IMR-90 (cell line): Measurements from ENCODE around the gene TEX22. TPM values are rescaled to one million over a fixed set of nuclear protein-coding genes. Genes with fewer than 3 reads are reported as not detected.

Experiments used
- ATAC-seq: fragments of 200-7000 bp; cut with Tn5 transposase; 2 replicates; pipeline ENCODE4 v1.9.1; 2020; ENCODE audit warnings: low read depth, mild to moderate bottlenecking, moderate library complexity
- BruUV-seq: library from RNA; stranded (reverse); fragments of 400-500 nt; replicated peaks from 2 replicates; lab custom pipeline; 2021; lab: Mats Ljungman, UMichigan
- CTCF ChIA-PET: fragments of 300-600 bp; formaldehyde crosslinking; extraction: SDS; loops from one replicate; lab custom pipeline; 2021; ENCODE audit warnings: antibody characterized with exemption; lab: Yijun Ruan, JAX
- POLR2A ChIA-PET: fragments of 300-600 bp; sonication (Branson Sonifier 250); formaldehyde crosslinking; loops from one replicate; lab custom pipeline; 2022; ENCODE audit warnings: antibody characterized with exemption; ENCODE audit not compliant: unreplicated experiment; lab: Charles Lee
- DNase-seq: peaks from one replicate; pipeline ENCODE4 v3.0.0; 2013
- H2AFZ ChIP-seq: replicated peaks from 2 replicates; pipeline ENCODE3; 2013; ENCODE audit warnings: low read length, mild to moderate bottlenecking; ENCODE audit not compliant: poor library complexity
- H2AK5ac ChIP-seq: 2 replicates; pipeline ENCODE4 v1.6.1; 2013; ENCODE audit warnings: low read depth, low read length, inconsistent platforms
- H2AK9ac ChIP-seq: replicated peaks from 2 replicates; pipeline ENCODE3; 2013; ENCODE audit warnings: mild to moderate bottlenecking, low read depth, low read length, moderate library complexity; ENCODE audit not compliant: poor library complexity
- H2BK120ac ChIP-seq: 2 replicates; pipeline ENCODE4 v1.6.1; 2013; ENCODE audit warnings: low read depth, low read length, inconsistent platforms
- H2BK15ac ChIP-seq: 3 replicates; pipeline ENCODE4 v1.6.1; 2013; ENCODE audit warnings: low read depth, low read length, inconsistent platforms
- H2BK20ac ChIP-seq: 2 replicates; pipeline ENCODE4 v1.6.1; 2013; ENCODE audit warnings: low read depth, mild to moderate bottlenecking, inconsistent platforms, low read length, moderate library complexity
- H2BK5ac ChIP-seq: 2 replicates; pipeline ENCODE4 v1.6.1; 2013; ENCODE audit warnings: mild to moderate bottlenecking, low read depth, low read length, inconsistent platforms; ENCODE audit not compliant: poor library complexity, severe bottlenecking
- H3K14ac ChIP-seq: replicated peaks from 2 replicates; pipeline ENCODE4 v1.6.1; 2013; ENCODE audit warnings: low read depth, low read length, inconsistent platforms
- H3K18ac ChIP-seq: 2 replicates; pipeline ENCODE4 v1.6.1; 2013; ENCODE audit warnings: low read depth, low read length, control low read depth
- H3K23ac ChIP-seq: 2 replicates; pipeline ENCODE4 v1.6.1; 2013; ENCODE audit warnings: low read depth, low read length, inconsistent platforms
- H3K27ac ChIP-seq: 2 replicates; pipeline ENCODE4 v1.5.1; 2013; ENCODE audit warnings: mild to moderate bottlenecking, control low read depth, low read length; ENCODE audit not compliant: insufficient read depth
- H3K27me3 ChIP-seq: 2 replicates; pipeline ENCODE4 v1.6.1; 2013; ENCODE audit warnings: low read length; ENCODE audit not compliant: control insufficient read depth, insufficient read depth
- H3K36me3 ChIP-seq: 2 replicates; pipeline ENCODE4 v1.6.1; 2013; ENCODE audit warnings: low read length, mixed read lengths; ENCODE audit not compliant: control insufficient read depth, insufficient read depth
- H3K4ac ChIP-seq: 2 replicates; pipeline ENCODE4 v1.6.1; 2013; ENCODE audit warnings: low read depth, low read length, inconsistent platforms
- H3K4me1 ChIP-seq: 2 replicates; pipeline ENCODE4 v1.6.1; 2013; ENCODE audit warnings: low read length, mixed read lengths; ENCODE audit not compliant: control insufficient read depth, insufficient read depth
- H3K4me2 ChIP-seq: 2 replicates; pipeline ENCODE4 v1.6.1; 2013; ENCODE audit warnings: low read depth, mild to moderate bottlenecking, control low read depth, low read length, moderate library complexity
- H3K4me3 ChIP-seq: 2 replicates; pipeline ENCODE4 v1.5.1; 2013; ENCODE audit warnings: low read depth, mild to moderate bottlenecking, control low read depth, low read length, moderate library complexity; ENCODE audit not compliant: insufficient read depth
- H3K56ac ChIP-seq: 2 replicates; pipeline ENCODE4 v1.6.1; 2013; ENCODE audit warnings: low read length, inconsistent platforms; ENCODE audit not compliant: insufficient read depth; ENCODE audit errors: extremely low read depth
- H3K79me1 ChIP-seq, 2 experiments: 2 replicates each; pipeline ENCODE4 v1.6.1; 2013; ENCODE audit warnings: low read length in 2 of 2, inconsistent platforms in 1 of 2, low read depth in 1 of 2
- H3K9ac ChIP-seq: 2 replicates; pipeline ENCODE4 v1.6.1; 2013; ENCODE audit warnings: low read depth, low read length, control low read depth
- H3K9me1 ChIP-seq: 2 replicates; pipeline ENCODE4 v1.6.1; 2013; ENCODE audit warnings: low read length, inconsistent platforms; ENCODE audit not compliant: insufficient read depth
- H3K9me3 ChIP-seq: 2 replicates; pipeline ENCODE4 v1.6.1; 2013; ENCODE audit warnings: low read length; ENCODE audit not compliant: control insufficient read depth, insufficient read depth
- H4K20me1 ChIP-seq: 2 replicates; pipeline ENCODE4 v1.6.1; 2013; ENCODE audit warnings: low read length, inconsistent platforms; ENCODE audit not compliant: insufficient read depth
- H4K5ac ChIP-seq: 2 replicates; pipeline ENCODE4 v1.6.1; 2013; ENCODE audit warnings: mild to moderate bottlenecking, low read depth, low read length, control low read depth
- H4K8ac ChIP-seq, 2 experiments: 2 replicates each; pipeline ENCODE4 v1.6.1; 2013; ENCODE audit warnings: low read depth in 2 of 2, low read length in 2 of 2, control low read depth in 1 of 2, inconsistent platforms in 1 of 2
- H4K91ac ChIP-seq: 2 replicates; pipeline ENCODE4 v1.6.1; 2013; ENCODE audit warnings: low read depth, low read length, inconsistent platforms; ENCODE audit not compliant: insufficient read depth
- FOS ChIP-seq: fragments of 150-350 bp; IDR thresholded peaks from 2 replicates; pipeline ENCODE4 v1.6.1; 2016; ENCODE audit warnings: low read depth, low read length
- MAFK ChIP-seq: IDR thresholded peaks from 2 replicates; pipeline ENCODE4 v1.6.1; 2012; ENCODE audit warnings: low read depth, low read length, improper control_type of control experiment
- MAZ ChIP-seq: IDR thresholded peaks from 2 replicates; pipeline ENCODE4 v1.6.1; 2012; ENCODE audit warnings: low read depth, mild to moderate bottlenecking, low read length, improper control_type of control experiment, moderate library complexity, borderline replicate concordance
- MXI1 ChIP-seq: IDR thresholded peaks from 2 replicates; pipeline ENCODE4 v1.6.1; 2012; ENCODE audit warnings: low read depth, mild to moderate bottlenecking, low read length, moderate library complexity, borderline replicate concordance
- WGBS, 2 experiments: methylation state at CpG; one replicate each; pipeline versions ENCODE4 v1.1.5 to v1.1.7; 2013; ENCODE audit warnings: missing lambda C conversion rate in 2 of 2; ENCODE audit not compliant: insufficient read length in 1 of 2; ENCODE audit errors: extremely low coverage in 2 of 2; 5-methylcytosine and 5-hydroxymethylcytosine counted together
- dilution Hi-C: fragments of 300-500 bp; cut with HindIII; formaldehyde crosslinking; loops from one replicate; pipeline ENCODE4 v1.14.3; 2018; ENCODE audit warnings: low sequenced_read_pairs; ENCODE audit not compliant: unreplicated experiment
- in situ Hi-C: fragments of 300-500 bp; cut with MboI; formaldehyde crosslinking; loops from 3 replicates; pipeline ENCODE4 v1.14.3; 2019; ENCODE audit warnings: low sequenced_read_pairs, inconsistent platforms, mixed read lengths
- intact Hi-C: fragments of 100-400 bp; cut with micrococcal nuclease; formaldehyde crosslinking; loops from 2 replicates; pipeline ENCODE4 v1.10.0; 2022
- polyA plus RNA-seq, 3 experiments: library from polyadenylated mRNA; depleted of rRNA; stranded (reverse); fragments of >200 nt; gene quantifications; 2 replicates each; pipeline ENCODE4 v1.2.3, GENCODE V29; 2012; ENCODE audit warnings: low replicate concordance in 1 of 3
- total RNA-seq: library from RNA; depleted of rRNA; stranded (reverse); fragments of >200 nt; gene quantifications from 2 replicates; pipeline ENCODE4 v1.2.3, GENCODE V29; 2012
- TF ChIP-seq, protein P1 (sequence below): fragments of 150-350 bp; IDR thresholded peaks from 2 replicates; pipeline ENCODE4 v1.6.1; 2017; ENCODE audit warnings: mild to moderate bottlenecking, antibody characterized with exemption, low read length, low read depth
- TF ChIP-seq, protein P2 (sequence below): conservative IDR thresholded peaks from 2 replicates; pipeline ENCODE4 v1.5.1; 2012; ENCODE audit warnings: mild to moderate bottlenecking, low read depth, low read length, improper control_type of control experiment

The TEX22 gene
- total and polyA plus RNA-seq, 2 of the 4 experiments (the other 2 are of a cell fraction), result 0.10 to 0.18 TPM

DNA sequence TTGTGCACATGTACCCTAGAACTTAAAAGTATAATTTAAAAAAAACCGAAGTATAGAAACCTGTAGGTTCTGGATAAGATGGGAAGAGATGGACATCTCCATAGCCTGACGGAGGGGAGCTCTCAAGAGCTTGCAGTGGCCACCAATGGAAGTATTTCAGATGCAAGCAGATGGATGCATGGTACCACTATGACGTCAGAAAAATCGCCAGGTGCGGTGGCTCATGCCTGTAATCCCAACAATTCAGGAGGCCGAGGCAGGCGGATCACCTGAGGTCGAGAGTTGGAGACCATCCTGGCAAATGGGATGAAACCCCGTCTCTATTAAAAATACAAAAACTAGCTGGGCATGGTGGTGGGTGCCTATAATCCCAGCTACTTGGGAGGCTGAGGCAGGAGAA is 3.4 kb downstream of the TEX22 start:
- Histone ChIP-seq H3K4me1 (peaks cover 5% of the 10 kb centered on the region; the same call in 1 of the 2 replicates), H2AFZ (no peak overlapping the region), H2BK120ac (no peak overlapping the region), H4K91ac (no peak overlapping the region), H3K9me1 (no peaks in the 10 kb centered on the region), H3K14ac (no peak overlapping the region), H2BK20ac (no peak overlapping the region), H2BK5ac (no peak overlapping the region), H4K8ac (no peak overlapping the region), H2AK5ac (no peak overlapping the region), H3K23ac (no peak overlapping the region), H3K9ac (no peak overlapping the region), H3K4me3 (no peak overlapping the region), H2BK15ac (no peak overlapping the region), H3K27me3 (no peaks in the 10 kb centered on the region), H3K18ac (no peak overlapping the region), H3K79me1 (peaks cover 22 to 30% of the 10 kb centered on the region in 2 experiments), H3K4me2 (no peak overlapping the region), H4K20me1 (no peaks in the 10 kb centered on the region), H3K4ac (no peak overlapping the region), H3K9me3 (peaks cover 10% of the 10 kb centered on the region), H4K5ac (no peak overlapping the region), H3K56ac (no peak overlapping the region), H2AK9ac (no peak overlapping the region), H3K27ac (no peak overlapping the region), H3K36me3 (peaks cover 12% of the 10 kb centered on the region)
- no peak for ATAC-seq
- DNase-seq, result no peak
- no peak for TF ChIP-seq MAZ
- no peak for TF ChIP-seq MXI1
- no peak for TF ChIP-seq FOS
- no peak for TF ChIP-seq MAFK
- TF ChIP-seq, protein P1, sequence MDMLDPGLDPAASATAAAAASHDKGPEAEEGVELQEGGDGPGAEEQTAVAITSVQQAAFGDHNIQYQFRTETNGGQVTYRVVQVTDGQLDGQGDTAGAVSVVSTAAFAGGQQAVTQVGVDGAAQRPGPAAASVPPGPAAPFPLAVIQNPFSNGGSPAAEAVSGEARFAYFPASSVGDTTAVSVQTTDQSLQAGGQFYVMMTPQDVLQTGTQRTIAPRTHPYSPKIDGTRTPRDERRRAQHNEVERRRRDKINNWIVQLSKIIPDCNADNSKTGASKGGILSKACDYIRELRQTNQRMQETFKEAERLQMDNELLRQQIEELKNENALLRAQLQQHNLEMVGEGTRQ, result no peak
- TF ChIP-seq, protein P2, sequence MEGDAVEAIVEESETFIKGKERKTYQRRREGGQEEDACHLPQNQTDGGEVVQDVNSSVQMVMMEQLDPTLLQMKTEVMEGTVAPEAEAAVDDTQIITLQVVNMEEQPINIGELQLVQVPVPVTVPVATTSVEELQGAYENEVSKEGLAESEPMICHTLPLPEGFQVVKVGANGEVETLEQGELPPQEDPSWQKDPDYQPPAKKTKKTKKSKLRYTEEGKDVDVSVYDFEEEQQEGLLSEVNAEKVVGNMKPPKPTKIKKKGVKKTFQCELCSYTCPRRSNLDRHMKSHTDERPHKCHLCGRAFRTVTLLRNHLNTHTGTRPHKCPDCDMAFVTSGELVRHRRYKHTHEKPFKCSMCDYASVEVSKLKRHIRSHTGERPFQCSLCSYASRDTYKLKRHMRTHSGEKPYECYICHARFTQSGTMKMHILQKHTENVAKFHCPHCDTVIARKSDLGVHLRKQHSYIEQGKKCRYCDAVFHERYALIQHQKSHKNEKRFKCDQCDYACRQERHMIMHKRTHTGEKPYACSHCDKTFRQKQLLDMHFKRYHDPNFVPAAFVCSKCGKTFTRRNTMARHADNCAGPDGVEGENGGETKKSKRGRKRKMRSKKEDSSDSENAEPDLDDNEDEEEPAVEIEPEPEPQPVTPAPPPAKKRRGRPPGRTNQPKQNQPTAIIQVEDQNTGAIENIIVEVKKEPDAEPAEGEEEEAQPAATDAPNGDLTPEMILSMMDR, result no peak
- BruUV-seq, result no TSS peak
- POLR2A ChIA-PET, result no interaction called here
- dilution Hi-C loops, result no loop called here
- 100% methylated on average over 4 of the region's 9 CpGs; no CpG with 5 or more reads in 1 of the 2 experiments for WGBS, 2 experiments
- intact Hi-C loops, result no loop called here
- CTCF ChIA-PET, result interaction anchor here (0.6 kb wide), 1 partner anchor 138 kb away, joined by 3 read pairs; no protein-coding TSS in a partner anchor
- in situ Hi-C loops, result no loop called here
